CD14-positive monocyte (primary cell): ENCODE results near the gene BARHL2. TPM values are rescaled to one million over a fixed set of nuclear protein-coding genes. Genes with fewer than 3 reads are reported as not detected.

Experiments
- DNase-seq, 3 donors: peaks; one replicate each; pipeline ENCODE4 v3.0.0-alpha.2; 2011 to 2022
- H2AFZ ChIP-seq: 2 replicates; pipeline ENCODE4 v1.6.0; 2012; ENCODE audit warnings: mild to moderate bottlenecking, low read depth, low read length, inconsistent platforms; ENCODE audit not compliant: insufficient read depth, poor library complexity, severe bottlenecking
- H3K27ac ChIP-seq, 2 donors: 1 replicate in 1 of 2; 2 replicates in 1 of 2; pipeline ENCODE4 v1.5.1; 2012 to 2013; ENCODE audit warnings: low read length in 2 of 2, control low read depth in 1 of 2, inconsistent platforms in 1 of 2, low read depth in 1 of 2, mild to moderate bottlenecking in 1 of 2
- H3K27me3 ChIP-seq, 2 donors: one replicate each; pipeline versions ENCODE4 v1.6.0 to v1.6.1; 2011 to 2013; ENCODE audit warnings: low read length in 2 of 2; ENCODE audit not compliant: control insufficient read depth in 2 of 2, insufficient read depth in 2 of 2
- H3K36me3 ChIP-seq, 2 donors: replicated peaks in 1 of 2; 1 replicate in 1 of 2; 2 replicates in 1 of 2; pipeline versions ENCODE4 v1.5.1 to v1.6.1; 2012 to 2013; ENCODE audit warnings: low read length in 2 of 2, control low read depth in 1 of 2, inconsistent platforms in 1 of 2, mild to moderate bottlenecking in 1 of 2; ENCODE audit not compliant: insufficient read depth in 2 of 2, control insufficient read depth in 1 of 2
- H3K4me1 ChIP-seq, 2 donors: 1 replicate in 1 of 2; 2 replicates in 1 of 2; pipeline versions ENCODE4 v1.5.1 to v1.6.1; 2012 to 2013; ENCODE audit warnings: low read length in 2 of 2, control low read depth in 1 of 2, inconsistent platforms in 1 of 2, mild to moderate bottlenecking in 1 of 2, moderate library complexity in 1 of 2; ENCODE audit not compliant: insufficient read depth in 2 of 2, control insufficient read depth in 1 of 2
- H3K4me2 ChIP-seq: replicated peaks from 2 replicates; pipeline ENCODE3; 2012; ENCODE audit warnings: low read length, moderate library complexity, mild to moderate bottlenecking; ENCODE audit not compliant: poor library complexity, severe bottlenecking; ENCODE audit errors: extremely low read depth
- H3K4me3 ChIP-seq, 3 experiments: fragments of 200-600 bp in 1 of 3; sonication (generic) in 1 of 3; replicated peaks in 1 of 3; 1 replicate in 2 of 3; 2 replicates in 1 of 3; pipeline ENCODE4 v1.5.1; 2011 to 2013; ENCODE audit warnings: low read length in 3 of 3, mild to moderate bottlenecking in 3 of 3, control low read depth in 2 of 3, low read depth in 2 of 3, inconsistent platforms in 1 of 3, moderate library complexity in 1 of 3
- H3K79me2 ChIP-seq: 2 replicates; pipeline ENCODE4 v1.6.0; 2012; ENCODE audit warnings: mild to moderate bottlenecking, control low read depth, inconsistent platforms, low read length, moderate library complexity; ENCODE audit not compliant: insufficient read depth
- H3K9ac ChIP-seq: 2 replicates; pipeline ENCODE4 v1.6.0; 2017; ENCODE audit warnings: low read length, mild to moderate bottlenecking; ENCODE audit not compliant: insufficient read depth, poor library complexity, severe bottlenecking
- H3K9me3 ChIP-seq, 2 donors: replicated peaks in 1 of 2; 1 replicate in 1 of 2; 2 replicates in 1 of 2; pipeline versions ENCODE4 v1.5.1 to v1.6.1; 2012 to 2013; ENCODE audit warnings: low read length in 2 of 2, control low read depth in 1 of 2; ENCODE audit not compliant: control insufficient read depth in 1 of 2, insufficient read depth in 1 of 2
- H4K20me1 ChIP-seq: 2 replicates; pipeline ENCODE4 v1.6.0; 2012; ENCODE audit warnings: mild to moderate bottlenecking, low read length, control low read depth, moderate library complexity; ENCODE audit not compliant: insufficient read depth
- H3K27ac Mint-ChIP-seq, 7 donors: one replicate each; pipeline ENCODE4 v1.8.0; 2020; ENCODE audit warnings: mild to moderate bottlenecking in 7 of 7, mixed read lengths in 7 of 7, moderate library complexity in 6 of 7, inconsistent platforms in 2 of 7
- H3K27me3 Mint-ChIP-seq, 3 donors: one replicate each; pipeline ENCODE4 v1.8.0; 2021 to 2022; ENCODE audit warnings: low read depth in 3 of 3, mild to moderate bottlenecking in 3 of 3, mixed read lengths in 3 of 3, moderate library complexity in 3 of 3, inconsistent platforms in 1 of 3
- H3K36me3 Mint-ChIP-seq, 2 donors: one replicate each; pipeline ENCODE4 v1.8.0; 2020; ENCODE audit warnings: mixed read lengths in 2 of 2, inconsistent platforms in 1 of 2, mild to moderate bottlenecking in 1 of 2
- H3K4me1 Mint-ChIP-seq: one replicate; pipeline ENCODE4 v1.8.0; 2020; ENCODE audit warnings: mild to moderate bottlenecking, mixed read lengths
- H3K4me3 Mint-ChIP-seq, 2 donors: one replicate each; pipeline ENCODE4 v1.8.0; 2020; ENCODE audit warnings: mild to moderate bottlenecking in 2 of 2, mixed read lengths in 2 of 2, moderate library complexity in 1 of 2
- H3K9me3 Mint-ChIP-seq, 7 donors: one replicate each; pipeline ENCODE4 v1.8.0; 2020 to 2022; ENCODE audit warnings: mixed read lengths in 7 of 7, mild to moderate bottlenecking in 6 of 7, moderate library complexity in 6 of 7, inconsistent platforms in 2 of 7
- CTCF ChIP-seq: fragments of 200-600 bp; IDR thresholded peaks from one replicate; pipeline ENCODE4 v1.8.0; 2022; ENCODE audit warnings: antibody characterized with exemption, mild to moderate bottlenecking
- WGBS: methylation state at CpG from one replicate; pipeline ENCODE4 v1.1.5; 2013; ENCODE audit warnings: missing lambda C conversion rate; ENCODE audit not compliant: insufficient coverage; 5-methylcytosine and 5-hydroxymethylcytosine counted together
- intact Hi-C, 2 donors: fragments of 100-400 bp; cut with micrococcal nuclease; formaldehyde crosslinking; loops; one replicate each; pipeline versions ENCODE4 v1.15.0 to v1.15.1; 2023
- polyA plus RNA-seq, 3 donors: library from polyadenylated mRNA; depleted of rRNA in 1 of 3; unstranded in 2 of 3; stranded (reverse) in 1 of 3; fragments of 300-500 nt in 2 of 3; fragments of >200 nt in 1 of 3; fragmentation: Illumina TruSeq in 2 of 3; gene quantifications; 1 replicate in 2 of 3; 2 replicates in 1 of 3; pipeline ENCODE4 v1.2.3, GENCODE V29; 2012 to 2021

The BARHL2 gene
- polyA plus RNA-seq, 3 donors: not detected

GRCh38 chr1:90723590-90724108 is 6.5 kb upstream of the BARHL2 start:
- peak overlapping the region; percentile 61 for H3K4me2 ChIP-seq
- no peaks in the 10 kb centered on the region for H3K79me2 ChIP-seq
- Mint-ChIP-seq H3K27me3 (peaks cover 98 to 100% (median 99%) of the 10 kb centered on the region in 3 donors), H3K9me3 (peaks cover 0 to 68% (median 46%) of the 10 kb centered on the region in 7 donors), H3K4me1 (peaks cover 53% of the 10 kb centered on the region), H3K27ac (no peak overlapping the region), H3K4me3 (peak overlapping the region; percentile 70 to 91), H3K36me3 (peaks cover 6 to 14% of the 10 kb centered on the region in 2 donors)
- H3K9me3 ChIP-seq: peaks cover 14 to 82% of the 10 kb centered on the region in 2 donors
- H3K36me3 ChIP-seq: no peaks in the 10 kb centered on the region
- TF ChIP-seq CTCF: peak; percentile 22
- H3K27me3 ChIP-seq: peaks cover 98 to 100% of the 10 kb centered on the region in 2 donors
- H4K20me1 ChIP-seq: no peaks in the 10 kb centered on the region
- 7% methylated on average over 20 of the region's 22 CpGs for WGBS
- intact Hi-C loops: no loop called here
- H3K27ac ChIP-seq: no peak overlapping the region
- no peak overlapping the region for H3K9ac ChIP-seq
- H3K4me3 ChIP-seq: peak overlapping the region in 2 of 3 experiments; percentile 21 to 66
- peak overlapping the region; percentile 7 for H2AFZ ChIP-seq
- no peak for DNase-seq
- peaks cover 12 to 23% of the 10 kb centered on the region in 2 donors for H3K4me1 ChIP-seq

GRCh38 chr1:90722874-90723589 is 5.9 kb upstream of the BARHL2 start:
- Histone ChIP-seq H3K9ac (no peak overlapping the region), H3K4me3 (peak overlapping the region in 2 of 3 experiments; percentile 21 to 66), H3K36me3 (no peaks in the 10 kb centered on the region), H3K79me2 (no peaks in the 10 kb centered on the region), H4K20me1 (no peaks in the 10 kb centered on the region), H3K4me1 (peaks cover 18 to 29% of the 10 kb centered on the region in 2 donors), H2AFZ (peak overlapping the region; percentile 7), H3K27ac (no peak overlapping the region), H3K4me2 (peak overlapping the region; percentile 61), H3K9me3 (peaks cover 14 to 82% of the 10 kb centered on the region in 2 donors), H3K27me3 (peaks cover 97 to 100% of the 10 kb centered on the region in 2 donors)
- no peak for TF ChIP-seq CTCF
- Mint-ChIP-seq H3K27me3 (peaks cover 98 to 100% (median 99%) of the 10 kb centered on the region in 3 donors), H3K27ac (peak overlapping the region in 1 of 7 donors; percentile 28), H3K36me3 (peaks cover 6 to 11% of the 10 kb centered on the region in 2 donors), H3K4me1 (peaks cover 51% of the 10 kb centered on the region), H3K9me3 (peaks cover 0 to 67% (median 50%) of the 10 kb centered on the region in 7 donors), H3K4me3 (peak overlapping the region; percentile 70 to 91)
- intact Hi-C loops: no loop called here
- DNase-seq: no peak
- 11% methylated on average over 8 of the region's 12 CpGs for WGBS
